HL-60 (cell line): ENCODE measurements around the gene MRM2.

Experiments used
- DNase-seq, 2 experiments: peaks; one replicate each; pipeline ENCODE4 v3.0.0-alpha.2; 2010 to 2020; ENCODE audit warnings: low read depth in 1 of 2, low spot score in 1 of 2
- H3K27ac ChIP-seq: fragments of 250-450 bp; sonication (Bioruptor Pico); replicated peaks from 2 replicates; pipeline ENCODE4 v1.5.1; 2020; ENCODE audit warnings: mild to moderate bottlenecking, moderate library complexity
- H3K27me3 ChIP-seq: fragments of 250-450 bp; sonication (Bioruptor Pico); 2 replicates; pipeline ENCODE4 v1.5.1; 2021; ENCODE audit warnings: mild to moderate bottlenecking, moderate library complexity; ENCODE audit not compliant: insufficient read depth, poor library complexity, severe bottlenecking
- H3K4me3 ChIP-seq: replicated peaks from 2 replicates; pipeline ENCODE4 v1.5.1; 2011; ENCODE audit warnings: mild to moderate bottlenecking, control low read depth, low read length; ENCODE audit not compliant: insufficient read depth
- CTCF ChIP-seq: IDR thresholded peaks from one replicate; pipeline ENCODE4 v1.5.1; 2011; ENCODE audit warnings: low read length, control low read depth, inconsistent platforms; ENCODE audit not compliant: insufficient read depth
- GABPA ChIP-seq: IDR thresholded peaks from 2 replicates; pipeline ENCODE4 v1.6.1; 2012; ENCODE audit warnings: low read depth
- POLR2AphosphoS5 ChIP-seq: IDR thresholded peaks from 2 replicates; pipeline ENCODE4 v1.6.1; 2012; ENCODE audit warnings: low read depth
- REST ChIP-seq: IDR thresholded peaks from 2 replicates; pipeline ENCODE4 v1.6.1; 2012; ENCODE audit warnings: low read depth; ENCODE audit not compliant: insufficient replicate concordance
- SPI1 ChIP-seq: IDR thresholded peaks from 2 replicates; pipeline ENCODE4 v1.6.1; 2012; ENCODE audit warnings: low read depth, mild to moderate bottlenecking, borderline replicate concordance

The MRM2 gene

GRCh38 chr7:2228921-2229320 lies 13.1 kb downstream of the MRM2 start:
- no peaks in the 10 kb centered on the region for H3K27me3 ChIP-seq
- TF ChIP-seq POLR2AphosphoS5 (no peak), CTCF (no peak), REST (no peak), SPI1 (no peak), GABPA (no peak)
- no peak overlapping the region for H3K27ac ChIP-seq
- DNase-seq, result no peak
- H3K4me3 ChIP-seq, result no peak overlapping the region

DNA sequence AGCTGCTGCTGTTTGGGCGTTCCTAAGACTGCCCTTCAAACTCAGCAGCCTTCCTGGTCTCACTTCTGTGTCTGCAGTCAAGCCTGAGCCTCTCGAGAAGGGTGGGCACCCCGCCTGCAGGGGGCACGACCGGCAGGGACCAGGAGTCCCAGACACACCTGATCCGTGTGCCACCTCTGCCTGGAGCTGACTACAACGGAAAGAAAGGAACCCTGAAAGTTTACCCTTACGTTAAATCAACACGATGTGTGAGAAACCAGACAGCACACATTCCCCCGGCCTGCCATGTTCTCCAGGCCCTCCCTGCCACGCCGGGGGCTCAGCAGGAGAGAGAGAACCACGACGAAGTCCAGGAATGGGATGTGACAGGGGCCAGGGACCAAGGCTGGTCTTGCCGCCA lies 14.3 kb downstream of the MRM2 start:
- Histone ChIP-seq H3K27me3 (no peaks in the 10 kb centered on the region), H3K27ac (no peak overlapping the region), H3K4me3 (no peak overlapping the region)
- TF ChIP-seq GABPA, result no peak
- no peak for TF ChIP-seq CTCF
- TF ChIP-seq REST, result no peak
- TF ChIP-seq SPI1, result no peak
- no peak for TF ChIP-seq POLR2AphosphoS5
- DNase-seq, result no peak

DNA sequence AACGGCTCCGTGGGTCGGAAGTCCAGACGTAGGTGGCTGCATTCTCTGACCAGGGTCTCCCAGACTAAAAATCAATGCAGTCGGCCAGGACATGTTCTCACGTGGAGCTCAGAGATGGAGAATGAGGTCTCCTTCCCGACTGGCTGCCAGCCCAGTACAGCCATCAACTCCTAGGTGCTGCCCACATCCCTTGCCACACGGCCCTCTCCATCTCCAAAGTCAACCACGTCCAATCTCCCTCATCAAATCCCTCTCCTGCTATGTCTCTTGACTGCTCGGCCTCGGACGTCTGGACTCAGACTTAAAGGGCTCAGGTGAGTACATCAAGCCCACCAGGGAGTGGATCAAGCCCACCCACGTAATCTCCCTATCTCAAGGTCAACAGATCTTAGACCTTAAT lies 16.2 kb downstream of the MRM2 start:
- DNase-seq, result no peak
- TF ChIP-seq REST (no peak), POLR2AphosphoS5 (no peak), CTCF (no peak), SPI1 (no peak), GABPA (no peak)

More for the DNA sequence above, 16.2 kb downstream of the MRM2 start:
- no peak overlapping the region for H3K4me3 ChIP-seq
- no peak overlapping the region for H3K27ac ChIP-seq
- no peaks in the 10 kb centered on the region for H3K27me3 ChIP-seq
